Inflammatory macrophage (primary cell): Measurements from ENCODE around the gene MLC1.

Experiments
- DNase-seq, 2 donors: peaks; one replicate each; pipeline ENCODE4 v3.0.0-alpha.2; 2020 to 2022

MLC1 gene

GRCh38 chr22:50076646-50077535 lies 8.3 kb downstream of the MLC1 start:
- no peak for DNase-seq

GRCh38 chr22:50074551-50075530 lies 10.4 kb downstream of the MLC1 start:
- no peak for DNase-seq

- no peak for DNase-seq
Measured at GRCh38 chr22:50074056-50074455, 11.2 kb downstream of the MLC1 start.

GRCh38 chr22:50072714-50073538 lies 12.3 kb downstream of the MLC1 start:
- DNase-seq, result no peak

GRCh38 chr22:50072167-50072555 lies 13.1 kb downstream of the MLC1 start:
- no peak for DNase-seq

GRCh38 chr22:50071432-50072166 lies 13.6 kb downstream of the MLC1 start:
- no peak for DNase-seq

- DNase-seq, result no peak
Measured at GRCh38 chr22:50070366-50070765, 14.9 kb downstream of the MLC1 start.

GRCh38 chr22:50068096-50068495 lies 17.1 kb downstream of the MLC1 start:
- DNase-seq, result no peak

GRCh38 chr22:50067244-50067643 lies 18.0 kb downstream of the MLC1 start:
- DNase-seq, result no peak

GRCh38 chr22:50064453-50064852 lies 20.8 kb downstream of the MLC1 start:
- no peak for DNase-seq

GRCh38 chr22:50063589-50064393 lies 21.4 kb downstream of the MLC1 start:
- no peak for DNase-seq

- DNase-seq, result no peak
Measured at GRCh38 chr22:50062509-50063135, 22.6 kb downstream of the MLC1 start.

- DNase-seq, result no peak
Measured at GRCh38 chr22:50061824-50062355, 23.3 kb downstream of the MLC1 start.

GRCh38 chr22:50061141-50061823 lies 23.9 kb downstream of the MLC1 start:
- no peak for DNase-seq

GRCh38 chr22:50060441-50061140 lies 24.6 kb downstream of the MLC1 start:
- no peak for DNase-seq

GRCh38 chr22:50059881-50060262 lies 25.4 kb downstream of the MLC1 start:
- no peak for DNase-seq

- no peak for DNase-seq
Measured at GRCh38 chr22:50058906-50059880, 26.0 kb downstream of the MLC1 start.
